Breast epithelium (tissue), 3 donors: ENCODE results near the gene GNB1.

Experiments used
- POLR2A ChIP-seq: fragments of 450-650 bp; IDR thresholded peaks from one replicate; pipeline ENCODE4 v1.6.1; 2016; ENCODE audit warnings: antibody characterized with exemption, mild to moderate bottlenecking, moderate library complexity
- POLR2AphosphoS5 ChIP-seq, 3 donors: sonication (generic); formaldehyde crosslinking; IDR thresholded peaks; one replicate each; pipeline ENCODE4 v1.6.1; 2017; ENCODE audit warnings: antibody characterized with exemption in 3 of 3
- TF ChIP-seq, protein P1 (sequence below), 3 donors: fragments of 450-650 bp; IDR thresholded peaks; one replicate each; pipeline ENCODE4 v1.5.1; 2016 to 2017; ENCODE audit warnings: antibody characterized with exemption in 3 of 3, mild to moderate bottlenecking in 3 of 3, moderate library complexity in 3 of 3

DNA sequence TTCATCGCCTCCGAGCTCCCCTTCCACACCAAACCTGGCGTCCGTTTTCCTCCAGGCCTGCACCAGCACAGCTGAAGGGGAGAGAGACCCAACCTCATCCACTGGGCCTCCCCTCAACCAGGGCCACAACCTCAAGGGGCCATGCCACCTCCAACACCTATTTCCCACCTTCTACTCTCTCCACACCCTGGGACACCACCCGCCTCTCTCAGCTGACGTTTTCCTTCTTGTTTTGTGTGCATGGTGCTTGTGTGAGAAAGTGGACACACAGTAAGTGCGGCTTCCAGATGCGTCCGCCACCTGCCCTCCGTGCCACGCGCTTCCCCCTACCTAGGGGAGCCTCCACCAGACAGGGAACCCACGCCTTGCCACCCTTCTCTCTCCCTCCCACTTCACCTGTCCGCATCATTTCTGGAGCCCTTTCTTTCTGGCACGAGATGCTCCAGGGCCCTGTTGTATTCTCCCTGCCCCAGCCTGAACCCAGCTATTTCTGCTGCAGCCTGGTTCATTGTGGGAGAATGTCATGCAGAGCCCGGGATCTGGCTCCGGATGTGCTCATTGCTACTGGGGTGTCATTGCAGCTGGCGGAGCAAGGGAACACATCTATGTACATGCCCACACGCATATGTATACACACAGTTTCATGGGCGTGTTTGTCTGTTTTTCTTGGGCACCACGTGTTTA lies 1.3 kb upstream of the GNB1 start:
- TF ChIP-seq POLR2A: no peak
- TF ChIP-seq, protein P1, sequence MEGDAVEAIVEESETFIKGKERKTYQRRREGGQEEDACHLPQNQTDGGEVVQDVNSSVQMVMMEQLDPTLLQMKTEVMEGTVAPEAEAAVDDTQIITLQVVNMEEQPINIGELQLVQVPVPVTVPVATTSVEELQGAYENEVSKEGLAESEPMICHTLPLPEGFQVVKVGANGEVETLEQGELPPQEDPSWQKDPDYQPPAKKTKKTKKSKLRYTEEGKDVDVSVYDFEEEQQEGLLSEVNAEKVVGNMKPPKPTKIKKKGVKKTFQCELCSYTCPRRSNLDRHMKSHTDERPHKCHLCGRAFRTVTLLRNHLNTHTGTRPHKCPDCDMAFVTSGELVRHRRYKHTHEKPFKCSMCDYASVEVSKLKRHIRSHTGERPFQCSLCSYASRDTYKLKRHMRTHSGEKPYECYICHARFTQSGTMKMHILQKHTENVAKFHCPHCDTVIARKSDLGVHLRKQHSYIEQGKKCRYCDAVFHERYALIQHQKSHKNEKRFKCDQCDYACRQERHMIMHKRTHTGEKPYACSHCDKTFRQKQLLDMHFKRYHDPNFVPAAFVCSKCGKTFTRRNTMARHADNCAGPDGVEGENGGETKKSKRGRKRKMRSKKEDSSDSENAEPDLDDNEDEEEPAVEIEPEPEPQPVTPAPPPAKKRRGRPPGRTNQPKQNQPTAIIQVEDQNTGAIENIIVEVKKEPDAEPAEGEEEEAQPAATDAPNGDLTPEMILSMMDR (IDR thresholded peaks at IDR 0.05): no peak
- TF ChIP-seq POLR2AphosphoS5 (IDR thresholded peaks at IDR 0.05): no peak
